B cell (primary cell): Measurements from ENCODE around the gene RNH1. TPM values are rescaled to one million over a fixed set of nuclear protein-coding genes. Genes with fewer than 3 reads are reported as not detected.
A peak's percentile ranks its signal among the peaks of the same experiment; 100 is the strongest.

ENCODE experiments used
- ATAC-seq: fragments of 200-7000 bp; cut with Tn5 transposase; one replicate; pipeline ENCODE4 v1.10.0; 2021; ENCODE audit warnings: low read depth, mild to moderate bottlenecking, moderate number of reproducible peaks, moderate library complexity
- CTCF ChIA-PET: fragments of 350-600 bp; sonication (Branson Sonifier 250); formaldehyde crosslinking; loops from one replicate; lab custom pipeline; 2021; ENCODE audit warnings: antibody characterized with exemption, inconsistent platforms; lab: Charles Lee
- POLR2A ChIA-PET: fragments of 350-600 bp; sonication (Branson Sonifier 250); formaldehyde crosslinking; loops from one replicate; lab custom pipeline; 2021; ENCODE audit warnings: antibody characterized with exemption; lab: Charles Lee
- DNase-seq: peaks from one replicate; pipeline ENCODE4 v3.0.0; 2013
- H2AFZ ChIP-seq: 2 replicates; pipeline ENCODE4 v1.6.1; 2012; ENCODE audit warnings: mild to moderate bottlenecking, low read depth, low read length; ENCODE audit not compliant: insufficient read depth, poor library complexity, severe bottlenecking
- H3K27ac ChIP-seq, 2 donors: 1 replicate in 1 of 2; 2 replicates in 1 of 2; pipeline ENCODE4 v1.5.1; 2012 to 2013; ENCODE audit warnings: low read length in 2 of 2, mild to moderate bottlenecking in 2 of 2, moderate library complexity in 1 of 2
- H3K27me3 ChIP-seq, 4 experiments: fragments of 200-600 bp in 1 of 4; sonication (generic) in 1 of 4; replicated peaks in 1 of 4; 1 replicate in 2 of 4; 2 replicates in 2 of 4; pipeline versions ENCODE4 v1.6.1 to v1.7.0; 2013 to 2016; ENCODE audit warnings: low read length in 3 of 4, mild to moderate bottlenecking in 2 of 4, mixed read lengths in 1 of 4, moderate library complexity in 1 of 4; ENCODE audit not compliant: insufficient read depth in 4 of 4, control insufficient read depth in 3 of 4; ENCODE audit errors: control extremely low read depth in 1 of 4
- H3K36me3 ChIP-seq, 2 experiments: replicated peaks in 1 of 2; 1 replicate in 1 of 2; 2 replicates in 1 of 2; pipeline versions ENCODE4 v1.6.1 to v1.7.1; 2013; ENCODE audit warnings: low read length in 1 of 2; ENCODE audit not compliant: insufficient read depth in 2 of 2, control insufficient read depth in 1 of 2; ENCODE audit errors: control extremely low read depth in 1 of 2, extremely low read depth in 1 of 2
- H3K4me1 ChIP-seq, 2 donors: fragments of 200-600 bp in 1 of 2; sonication (generic) in 1 of 2; 1 replicate in 1 of 2; 2 replicates in 1 of 2; pipeline versions ENCODE4 v1.5.1 to v1.6.1; 2013 to 2017; ENCODE audit warnings: low read length in 2 of 2; ENCODE audit not compliant: control insufficient read depth in 2 of 2, insufficient read depth in 2 of 2
- H3K4me2 ChIP-seq: replicated peaks from 2 replicates; pipeline ENCODE3; 2012; ENCODE audit warnings: mild to moderate bottlenecking, low read depth, low read length; ENCODE audit not compliant: poor library complexity, severe bottlenecking
- H3K4me3 ChIP-seq, 5 experiments: fragments of 200-600 bp in 1 of 5; sonication (generic) in 1 of 5; 1 replicate in 3 of 5; 2 replicates in 2 of 5; pipeline versions ENCODE4 v1.5.1 to v1.7.0; 2011 to 2016; ENCODE audit warnings: low read length in 4 of 5, mild to moderate bottlenecking in 4 of 5, low read depth in 2 of 5, control low read depth in 1 of 5, moderate library complexity in 1 of 5; ENCODE audit not compliant: insufficient read depth in 1 of 5; ENCODE audit errors: control extremely low read depth in 1 of 5, extremely low read depth in 1 of 5
- H3K79me2 ChIP-seq: fragments of 200-600 bp; sonication (generic); one replicate; pipeline ENCODE4 v1.6.0; 2016; ENCODE audit warnings: low read length; ENCODE audit not compliant: control insufficient read depth, insufficient read depth
- H3K9ac ChIP-seq: fragments of 200-600 bp; sonication (generic); 2 replicates; pipeline ENCODE4 v1.6.1; 2017; ENCODE audit warnings: mild to moderate bottlenecking, low read length, moderate library complexity
- H3K9me3 ChIP-seq, 3 donors: one replicate each; pipeline versions ENCODE4 v1.6.1 to v1.7.1; 2013; ENCODE audit warnings: low read length in 2 of 3; ENCODE audit not compliant: control insufficient read depth in 2 of 3, insufficient read depth in 1 of 3; ENCODE audit errors: control extremely low read depth in 1 of 3
- H4K20me1 ChIP-seq: 2 replicates; pipeline ENCODE4 v1.6.0; 2012; ENCODE audit warnings: mild to moderate bottlenecking, low read length; ENCODE audit not compliant: insufficient read depth, control insufficient read depth, poor library complexity, severe bottlenecking
- H3K27ac Mint-ChIP-seq: one replicate; pipeline ENCODE4 v1.8.0; 2021; ENCODE audit warnings: mixed read lengths
- H3K27me3 Mint-ChIP-seq: one replicate; pipeline ENCODE4 v1.8.0; 2021; ENCODE audit warnings: mixed read lengths
- H3K4me1 Mint-ChIP-seq: one replicate; pipeline ENCODE4 v1.8.0; 2021; ENCODE audit warnings: mixed read lengths
- H3K4me3 Mint-ChIP-seq: one replicate; pipeline ENCODE4 v1.8.0; 2021; ENCODE audit warnings: mixed read lengths
- H3K9me3 Mint-ChIP-seq: one replicate; pipeline ENCODE4 v1.8.0; 2022; ENCODE audit warnings: mixed read lengths; ENCODE audit not compliant: insufficient read depth
- CTCF ChIP-seq: fragments of 200-600 bp; IDR thresholded peaks from one replicate; pipeline ENCODE4 v1.8.0; 2022; ENCODE audit warnings: antibody characterized with exemption, mild to moderate bottlenecking
- EZH2 ChIP-seq: IDR thresholded peaks from 2 replicates; pipeline ENCODE4 v1.6.1; 2012; ENCODE audit warnings: borderline replicate concordance, low read depth, mild to moderate bottlenecking, moderate library complexity, low read length; ENCODE audit not compliant: insufficient read depth, poor library complexity, severe bottlenecking
- WGBS: methylation state at CpG from one replicate; pipeline ENCODE4 v1.1.5; 2013; ENCODE audit warnings: missing lambda C conversion rate; ENCODE audit not compliant: insufficient coverage; 5-methylcytosine and 5-hydroxymethylcytosine counted together
- intact Hi-C: fragments of 100-400 bp; cut with micrococcal nuclease; formaldehyde crosslinking; loops from one replicate; pipeline ENCODE4 v1.10.0; 2022
- polyA plus RNA-seq: library from polyadenylated mRNA; depleted of rRNA; stranded (reverse); fragments of >200 nt; gene quantifications from 2 replicates; pipeline ENCODE4 v1.2.3, GENCODE V29; 2012
- total RNA-seq, 2 donors: library from RNA; stranded (reverse); fragments of 120-200 nt in 1 of 2; gene quantifications; 1 replicate in 1 of 2; 2 replicates in 1 of 2; pipeline versions ENCODE4 v1.2.3 to v1.2.4, GENCODE V29; 2013 to 2022

Gene RNH1
- total and polyA plus RNA-seq, 2 donors (not counting 1 experiment from before 2014, with no cell fraction given): 81.0 to 159 TPM

- H3K4me1 Mint-ChIP-seq: no peaks in the 10 kb centered on the region
- Histone ChIP-seq H4K20me1 (no peaks in the 10 kb centered on the region), H2AFZ (no peak overlapping the region), H3K4me3 (no peak overlapping the region), H3K36me3 (peaks cover 0 to 24% of the 10 kb centered on the region in 2 experiments), H3K4me1 (no peaks in the 10 kb centered on the region), H3K9ac (no peak overlapping the region), H3K27ac (no peak overlapping the region), H3K4me2 (no peak overlapping the region), H3K79me2 (no peaks in the 10 kb centered on the region), H3K9me3 (peaks cover 0 to 4% (median 0%) of the 10 kb centered on the region in 3 donors), H3K27me3 (no peaks in the 10 kb centered on the region)
- ChIA-PET POLR2A (interaction anchor here (0.6 kb wide), 1 partner anchor 11 kb away, joined by 5 read pairs; no protein-coding TSS in a partner anchor), CTCF (interaction anchor here (1.3 kb wide), 1 partner anchor 44 kb away, joined by 3 read pairs; no protein-coding TSS in a partner anchor)
- no peak for ATAC-seq
- H3K27me3 Mint-ChIP-seq: no peaks in the 10 kb centered on the region
- 86% methylated on average over 25 of the region's 32 CpGs for WGBS
- no peak overlapping the region for H3K27ac Mint-ChIP-seq
- intact Hi-C loops: no loop called here
- DNase-seq: peak; percentile 19
- TF ChIP-seq EZH2 (no peak), CTCF (no peak)
- no peaks in the 10 kb centered on the region for H3K9me3 Mint-ChIP-seq
- H3K4me3 Mint-ChIP-seq: no peak overlapping the region
Observed at GRCh38 chr11:492427-493226, 14.4 kb downstream of the RNH1 start.

- no peaks in the 10 kb centered on the region for H3K27me3 Mint-ChIP-seq
- POLR2A ChIA-PET: no interaction called here
- no peak overlapping the region for H3K4me3 Mint-ChIP-seq
- H2AFZ ChIP-seq: no peak overlapping the region
- no peaks in the 10 kb centered on the region for H3K79me2 ChIP-seq
- no peak for TF ChIP-seq CTCF
- TF ChIP-seq EZH2: no peak
- H3K4me1 ChIP-seq: no peaks in the 10 kb centered on the region
- no peak overlapping the region for H3K27ac Mint-ChIP-seq
- no peaks in the 10 kb centered on the region for H3K27me3 ChIP-seq
- H3K4me1 Mint-ChIP-seq: no peaks in the 10 kb centered on the region
- WGBS: 86% methylated on average over 3 of the region's 7 CpGs
- CTCF ChIA-PET: no interaction called here
- ATAC-seq (no peak), DNase-seq (no peak)
- intact Hi-C loops: no loop called here
- peaks cover 0 to 12% of the 10 kb centered on the region in 2 experiments for H3K36me3 ChIP-seq
- no peaks in the 10 kb centered on the region for H4K20me1 ChIP-seq
- no peak overlapping the region for H3K27ac ChIP-seq
- no peaks in the 10 kb centered on the region for H3K9me3 Mint-ChIP-seq
- no peaks in the 10 kb centered on the region for H3K9me3 ChIP-seq
- no peak overlapping the region for H3K4me2 ChIP-seq
- no peak overlapping the region for H3K4me3 ChIP-seq
- no peak overlapping the region for H3K9ac ChIP-seq
Observed at GRCh38 chr11:491358-491757, 15.7 kb downstream of the RNH1 start.
